Pancreas (tissue), 10 donors: ENCODE data around the gene TAGAP. TPM values are rescaled to one million over a fixed set of nuclear protein-coding genes. Genes with fewer than 3 reads are reported as not detected.

ENCODE experiments used
- ATAC-seq, 4 donors: fragments of 200-7000 bp; cut with Tn5 transposase; one replicate each; pipeline versions ENCODE4 v1.8.0 to v1.9.1; 2020; ENCODE audit warnings: mild to moderate bottlenecking in 4 of 4, moderate library complexity in 4 of 4
- DNase-seq, 6 donors: peaks; one replicate each; pipeline ENCODE4 v3.0.0-alpha.2; 2020
- FAIRE-seq: peaks from 2 replicates; lab custom pipeline; 2012; peaks lifted over from hg19 to GRCh38; lab: Jason Lieb, UNC
- H3K27ac ChIP-seq, 4 donors: fragments of 200-600 bp; sonication (generic); 1 replicate in 3 of 4; 2 replicates in 1 of 4; pipeline versions ENCODE4 v1.5.0 to v1.8.0; 2020
- H3K27me3 ChIP-seq, 4 donors: fragments of 200-600 bp; one replicate each; pipeline ENCODE4 v1.8.0; 2021
- H3K36me3 ChIP-seq, 3 donors: fragments of 200-600 bp; sonication (generic) in 1 of 3; one replicate each; pipeline versions ENCODE4 v1.5.0 to v1.8.0; 2020 to 2021
- H3K4me1 ChIP-seq, 3 donors: fragments of 200-600 bp; one replicate each; pipeline ENCODE4 v1.8.0; 2021
- H3K4me3 ChIP-seq, 4 donors: fragments of 200-600 bp; sonication (generic) in 2 of 4; one replicate each; pipeline versions ENCODE4 v1.5.0 to v1.8.0; 2020 to 2021
- H3K9me3 ChIP-seq, 4 donors: fragments of 200-600 bp; one replicate each; pipeline ENCODE4 v1.8.0; 2021
- CTCF ChIP-seq, 4 donors: fragments of 200-600 bp; sonication (generic) in 3 of 4; IDR thresholded peaks; one replicate each; pipeline versions ENCODE4 v1.5.0 to v1.8.0; 2021; ENCODE audit warnings: antibody characterized with exemption in 4 of 4
- WGBS, 2 donors: extraction: QIAGEN DNeasy Blood & Tissue Kit; methylation state at CpG; one replicate each; pipeline ENCODE4 v1.1.7; 2013; 5-methylcytosine and 5-hydroxymethylcytosine counted together
- intact Hi-C, 3 donors: fragments of 100-400 bp; cut with DNase I; formaldehyde crosslinking; loops; one replicate each; pipeline versions ENCODE4 v1.11.1 to v1.14.2; 2022
- polyA plus RNA-seq, 2 donors: library from polyadenylated mRNA; stranded (reverse); fragments of 200-250 nt; gene quantifications; one replicate each; pipeline ENCODE4 v1.2.3, GENCODE V29; 2013
- total RNA-seq, 6 donors: library from RNA; stranded (reverse); fragmentation: NEBNext Ultra II Directional in 4 of 6; extraction: Animal tissue kit (Norgen Biotek cat#: 25700) in 4 of 6; gene quantifications; one replicate each; pipeline versions ENCODE4 v1.2.1 to v1.2.4, GENCODE V29; 2021 to 2023
- donor health status: healthy with polysubstance abuse.
- donor health status: DM: no; HTN: no; CAD: no; lungs with moderate emphysema.
- donor health status: DM: no; HTN: no; CAD: no.
- donor health status: control.
- donor health status: control.
- donor health status: Bipolar disorder and iron deficiency.
- donor health status: DM: yes; HTN: yes; CAD: no.
- donor health status: DM: no; HTN: no; CAD: no.
- donor health status: DM: no; HTN: no; CAD: no.
- donor health status: DM: yes; HTN: yes; CAD: no.

TAGAP gene
- total and polyA plus RNA-seq, 8 donors: 0.19 to 4.1 (median 0.53) TPM

DNA sequence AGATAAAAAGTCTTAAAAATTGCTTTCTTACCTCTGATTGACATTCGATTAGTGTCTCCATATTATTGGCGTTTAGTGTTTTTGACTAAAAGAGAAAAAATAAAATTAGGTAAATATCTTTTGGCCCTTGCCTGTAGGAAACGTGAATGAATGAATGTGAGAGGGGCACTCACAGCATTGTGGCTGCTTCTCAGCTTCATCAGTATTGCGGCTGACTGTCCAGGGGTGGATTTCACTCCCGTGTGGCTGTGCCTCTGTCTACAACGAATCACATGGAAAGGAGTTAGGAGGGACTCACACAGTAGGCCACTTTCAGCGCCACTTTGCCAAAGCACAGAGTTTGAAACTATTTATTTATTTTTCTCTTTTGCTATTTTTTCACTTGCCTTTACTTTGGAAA, 844 bp downstream of the TAGAP start:
- no peaks in the 10 kb centered on the region for H3K36me3 ChIP-seq
- H3K27ac ChIP-seq: peak overlapping the region in 2 of 4 donors; percentile 10 to 42
- peak overlapping the region in 1 of 4 donors; percentile 19 for H3K4me3 ChIP-seq
- FAIRE-seq (no peak), ATAC-seq (no peak), DNase-seq (no peak)
- intact Hi-C loops: loop anchor here in 2 of 3 donors (10.0 kb wide), 1 partner anchor 61 kb away; no protein-coding TSS in a partner anchor
- H3K4me1 ChIP-seq: peaks cover 0 to 3% (median 0%) of the 10 kb centered on the region in 3 donors
- H3K9me3 ChIP-seq: no peaks in the 10 kb centered on the region
- no peak for TF ChIP-seq CTCF (IDR thresholded peaks at IDR 0.05)
- WGBS, 2 donors: 63 to 76% methylated on average over 7 of the region's 7 CpGs
- H3K27me3 ChIP-seq: peaks cover 0 to 3% (median 0%) of the 10 kb centered on the region in 4 donors

DNA sequence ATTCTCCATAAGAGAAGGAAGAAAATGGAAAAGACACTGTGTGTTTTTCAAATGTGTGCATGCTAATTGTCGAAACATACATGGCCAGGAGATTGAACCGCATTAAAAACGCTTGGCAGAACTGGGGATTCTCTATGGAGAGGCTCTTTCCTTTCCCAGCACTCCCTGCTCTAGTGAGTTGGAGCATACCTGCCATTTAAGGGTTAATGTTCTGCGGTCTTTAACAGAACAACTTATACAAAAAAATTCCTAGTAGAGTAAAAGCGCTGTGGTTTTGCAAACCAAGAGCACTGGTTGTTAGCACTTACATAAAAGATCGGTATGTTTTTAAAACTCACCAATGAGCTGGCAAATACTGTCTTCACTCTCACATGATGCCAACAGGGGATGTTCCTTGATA, 1.5 kb downstream of the TAGAP start:
- Histone ChIP-seq H3K9me3 (no peaks in the 10 kb centered on the region), H3K27me3 (peaks cover 0 to 3% (median 0%) of the 10 kb centered on the region in 4 donors), H3K4me3 (peak overlapping the region in 1 of 4 donors; percentile 19), H3K36me3 (no peaks in the 10 kb centered on the region), H3K4me1 (peaks cover 0 to 3% (median 0%) of the 10 kb centered on the region in 3 donors), H3K27ac (peak overlapping the region in 2 of 4 donors; percentile 10 to 42)
- ATAC-seq: no peak
- TF ChIP-seq CTCF (IDR thresholded peaks at IDR 0.05): no peak
- FAIRE-seq: no peak
- DNase-seq: no peak
- 64 to 67% methylated on average over 6 of the region's 6 CpGs for WGBS, 2 donors
- intact Hi-C loops: loop anchor here in 2 of 3 donors (10.0 kb wide), 1 partner anchor 62 kb away; no protein-coding TSS in a partner anchor

DNA sequence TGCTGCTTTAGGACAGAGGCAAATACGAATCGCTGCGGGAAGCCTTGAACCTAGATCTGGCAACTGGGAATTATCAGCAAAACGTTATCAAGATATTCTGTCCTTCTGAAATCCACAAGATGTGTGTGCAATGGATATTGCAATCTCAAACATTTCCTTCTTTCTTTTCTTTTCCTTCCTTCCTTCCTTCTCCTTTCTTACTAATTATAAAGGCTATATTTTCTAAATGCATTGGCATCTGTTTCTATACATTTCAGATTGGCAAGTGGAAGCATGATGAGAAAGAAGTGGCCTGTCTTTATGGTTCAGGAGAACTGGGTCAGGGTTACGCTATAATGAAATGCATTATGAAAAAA, 2.0 kb downstream of the TAGAP start:
- FAIRE-seq: no peak
- Histone ChIP-seq H3K4me3 (peak overlapping the region in 1 of 4 donors; percentile 19), H3K4me1 (peaks cover 0 to 3% (median 0%) of the 10 kb centered on the region in 3 donors), H3K9me3 (no peaks in the 10 kb centered on the region), H3K36me3 (no peaks in the 10 kb centered on the region), H3K27me3 (peaks cover 0 to 3% (median 0%) of the 10 kb centered on the region in 4 donors), H3K27ac (peak overlapping the region in 2 of 4 donors; percentile 10 to 43)
- no peak for TF ChIP-seq CTCF (IDR thresholded peaks at IDR 0.05)
- no peak for DNase-seq
- ATAC-seq: no peak
- intact Hi-C loops: loop anchor here in 2 of 3 donors (10.0 kb wide), 1 partner anchor 62 kb away; no protein-coding TSS in a partner anchor
- 18 to 19% methylated on average over 5 of the region's 5 CpGs for WGBS, 2 donors

DNA sequence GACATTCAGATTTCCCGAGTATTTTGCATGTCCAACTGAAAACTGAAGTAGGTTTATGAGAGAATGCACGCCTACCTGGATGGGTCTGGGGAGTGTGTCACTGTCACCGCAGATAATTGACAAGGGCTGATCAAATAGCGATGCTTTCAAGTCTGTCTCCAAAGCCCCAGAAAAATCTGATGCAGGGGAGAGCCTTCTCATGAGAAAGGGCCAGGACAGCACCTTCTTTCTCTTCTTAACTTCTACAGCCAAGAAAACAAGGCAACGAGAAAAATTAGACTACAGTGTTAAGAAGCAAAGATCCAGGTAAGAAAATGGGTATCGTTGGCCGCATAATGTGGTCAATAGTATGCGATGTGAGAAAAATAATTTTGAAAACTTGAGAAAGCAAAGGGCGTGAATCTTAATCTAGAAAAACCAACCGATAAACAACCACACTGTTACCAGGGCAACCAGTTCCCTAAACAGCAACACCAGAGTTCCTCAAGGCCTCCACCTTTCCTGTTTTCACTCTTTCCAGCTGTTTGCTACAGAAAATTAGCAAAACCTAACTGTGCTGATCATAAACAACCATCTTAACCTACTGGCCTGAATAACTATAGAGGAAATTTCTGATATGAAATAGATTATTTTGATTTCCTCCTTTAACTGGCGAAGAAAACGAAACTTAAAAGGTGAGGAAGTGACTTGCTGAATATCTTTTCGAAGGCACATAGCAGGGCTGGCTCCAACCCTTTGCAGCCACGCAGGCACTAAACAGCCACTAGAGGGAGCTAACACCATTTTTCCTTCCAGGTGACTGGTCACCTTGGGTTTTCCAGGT, 2.6 kb downstream of the TAGAP start:
- DNase-seq (peak; percentile 68 to 84 (median 76)), ATAC-seq (peak; percentile 93 to 98 (median 96)), FAIRE-seq (no peak)
- WGBS, 2 donors: 53 to 56% methylated on average over 14 of the region's 14 CpGs
- H3K36me3 ChIP-seq: no peaks in the 10 kb centered on the region
- H3K27ac ChIP-seq: peak overlapping the region in 2 of 4 donors; percentile 40 to 43
- TF ChIP-seq CTCF (IDR thresholded peaks at IDR 0.05): peak; percentile 95 to 98 (median 96)
- H3K4me3 ChIP-seq: peak overlapping the region in 1 of 4 donors; percentile 19
- H3K9me3 ChIP-seq: no peaks in the 10 kb centered on the region
- H3K27me3 ChIP-seq: peaks cover 0 to 3% (median 0%) of the 10 kb centered on the region in 4 donors
- intact Hi-C loops: loop anchor here in 2 of 3 donors (10.0 kb wide), 1 partner anchor 63 kb away; no protein-coding TSS in a partner anchor
- peaks cover 0 to 3% (median 0%) of the 10 kb centered on the region in 3 donors for H3K4me1 ChIP-seq
